K562 treated with DMSO at 1 percent for 24 hours (cell line): ENCODE results near the gene COG5. TPM values are rescaled to one million over a fixed set of nuclear protein-coding genes. Genes with fewer than 3 reads are reported as not detected.

ENCODE experiments used
- total RNA-seq: library from RNA; unstranded; fragments of 300-600 nt; gene quantifications from 2 replicates; pipeline ENCODE4 v1.2.3, GENCODE V29; 2022; ENCODE audit warnings: low read depth; ENCODE audit not compliant: insufficient read depth

COG5 gene
- 25.8 and 26.2 TPM in 2 replicates for total RNA-seq

GRCh38 chr7:107563775-107564552, at the start of gene COG5, which contains the start of gene DUS4L:
Gene COG5, minus strand, starts transcription at chr7:107563920. Its CDS starts 24 bp downstream, at chr7:107563896.
Gene DUS4L, plus strand, starts transcription at chr7:107563971. Its CDS starts 3,100 bp downstream, at chr7:107567071.

GRCh38 chr7:107579885-107580715, 16.4 kb upstream of the COG5 start, which contains the start of gene BCAP29:
Gene BCAP29, plus strand, starts transcription at chr7:107580246. Its CDS starts 527 bp downstream, at chr7:107580773.

DNA sequence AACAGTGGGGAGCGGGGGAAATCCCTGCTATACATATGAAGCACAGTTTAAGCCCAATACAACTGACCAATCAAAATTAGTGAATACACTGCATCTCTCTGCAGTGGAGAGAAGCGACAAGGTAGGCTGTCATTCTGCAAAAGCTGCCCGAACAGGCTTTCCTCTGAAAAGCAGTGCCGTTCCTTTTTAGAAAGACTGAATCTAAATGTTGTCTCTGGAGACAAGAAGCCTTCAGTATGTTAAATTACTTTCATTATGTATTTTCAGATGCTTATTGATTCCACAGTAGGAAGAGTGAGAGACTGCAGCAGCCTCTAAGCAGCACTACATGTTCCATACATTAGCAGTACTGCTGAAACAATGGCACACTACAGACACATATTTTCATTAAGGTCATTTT, 93.8 kb downstream of the COG5 start, which contains the start of gene GPR22:
TSS of gene GPR22 (plus strand) at position 129 of the 400 bp plus-strand sequence. CDS start 4,004 bp downstream, outside the sequence.

DNA sequence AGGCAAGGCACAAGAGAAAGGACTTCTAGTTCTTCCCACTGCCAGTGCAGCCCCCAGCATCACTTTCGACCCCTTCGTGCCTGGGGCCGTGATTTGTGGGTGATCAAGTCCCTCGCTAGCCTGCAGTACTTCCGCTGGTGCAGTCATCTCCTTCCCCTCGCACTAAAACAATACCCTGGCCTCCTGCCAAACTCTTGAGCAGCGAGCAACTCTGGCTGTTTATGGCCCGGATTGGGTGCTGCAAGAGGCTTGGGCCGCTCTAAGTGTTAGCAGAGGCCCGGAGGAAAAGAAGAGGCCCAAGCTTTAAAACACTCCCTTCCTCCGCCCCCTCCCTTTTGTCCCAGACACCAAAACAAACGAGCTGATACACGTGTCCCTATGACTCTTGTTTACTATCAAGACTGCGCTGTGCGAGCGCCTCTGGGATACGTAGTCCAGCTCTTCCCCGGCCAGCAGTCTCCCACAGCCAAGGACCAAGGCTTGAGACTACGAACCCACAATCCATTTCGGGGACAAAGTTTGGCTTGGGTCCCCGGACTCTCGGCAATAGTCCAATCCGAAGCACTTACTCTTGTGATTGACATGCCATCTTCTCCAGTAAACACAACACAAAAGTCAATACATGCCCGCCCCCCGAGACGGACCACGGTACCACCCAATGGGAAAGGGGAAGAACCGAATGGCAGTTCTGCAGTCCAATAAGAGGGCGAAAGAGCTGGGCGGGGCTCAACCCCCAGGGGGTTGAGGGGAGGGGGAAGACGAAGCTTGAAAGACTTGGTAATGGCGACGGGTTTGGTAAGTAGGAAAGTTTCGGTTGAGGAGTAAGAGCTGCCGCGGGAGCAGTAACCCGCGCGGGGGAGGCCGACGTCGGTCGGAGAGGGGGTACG, 395.2 kb downstream of the COG5 start, which contains the start of gene HBP1:
TSS of gene HBP1 (plus strand) at position 771 of the 887 bp plus-strand sequence. CDS start 10,891 bp downstream, outside the sequence.

Other genes with a start within 250 kb of the COG5 start
- not detected in 2 replicates for gene GPR22, start 93.9 kb downstream of the COG5 start, total RNA-seq
- gene DUS4L, start 51 bp upstream of the COG5 start, total RNA-seq: 7.4 and 10.8 TPM in 2 replicates
- 57.1 and 82.6 TPM in 2 replicates for gene BCAP29, start 16.3 kb upstream of the COG5 start, total RNA-seq
- 0.16 and 0.25 TPM in 2 replicates for gene SLC26A4, start 96.9 kb upstream of the COG5 start, total RNA-seq
- 26.7 and 28.9 TPM in 2 replicates for gene CBLL1, start 180.2 kb upstream of the COG5 start, total RNA-seq
- gene SLC26A3, start 239.3 kb upstream of the COG5 start, total RNA-seq: not detected in 2 replicates